IPS DF 6.9 (cell line): ENCODE results near the gene LDB2.

ENCODE experiments used
- DNase-seq: peaks from one replicate; pipeline ENCODE4 v3.0.0-alpha.2; 2013; ENCODE audit warnings: low read depth, low spot score
- H3K27ac ChIP-seq: one replicate; pipeline ENCODE4 v1.5.1; 2013; ENCODE audit warnings: low read length, control low read depth
- H3K27me3 ChIP-seq: 2 replicates; pipeline ENCODE4 v1.6.1; 2013; ENCODE audit warnings: mild to moderate bottlenecking, low read length; ENCODE audit not compliant: control insufficient read depth, insufficient read depth
- H3K36me3 ChIP-seq: 2 replicates; pipeline ENCODE4 v1.6.1; 2013; ENCODE audit warnings: low read length; ENCODE audit not compliant: control insufficient read depth, insufficient read depth
- H3K4me1 ChIP-seq: 2 replicates; pipeline ENCODE4 v1.6.1; 2013; ENCODE audit warnings: low read length; ENCODE audit not compliant: control insufficient read depth, insufficient read depth
- H3K4me3 ChIP-seq: 2 replicates; pipeline ENCODE4 v1.5.1; 2013; ENCODE audit warnings: mild to moderate bottlenecking, low read length
- H3K9me3 ChIP-seq: 2 replicates; pipeline ENCODE4 v1.6.1; 2013; ENCODE audit warnings: low read length, inconsistent platforms; ENCODE audit not compliant: control insufficient read depth, insufficient read depth
- WGBS: extraction: QIAGEN DNeasy Blood & Tissue Kit; methylation state at CpG from one replicate; pipeline ENCODE4 v1.1.7; 2013; ENCODE audit warnings: mixed read lengths, missing lambda C conversion rate; ENCODE audit not compliant: insufficient read length, insufficient coverage; 5-methylcytosine and 5-hydroxymethylcytosine counted together

The LDB2 gene

GRCh38 chr4:16555156-16555555 lies 343.3 kb downstream of the LDB2 start:
- Histone ChIP-seq H3K4me1 (no peaks in the 10 kb centered on the region), H3K9me3 (no peaks in the 10 kb centered on the region), H3K27ac (no peak overlapping the region), H3K36me3 (no peaks in the 10 kb centered on the region), H3K27me3 (no peaks in the 10 kb centered on the region), H3K4me3 (no peak overlapping the region)
- DNase-seq, result no peak
- no CpG with 5 or more reads among the region's 4 CpGs for WGBS

- Histone ChIP-seq H3K9me3 (no peaks in the 10 kb centered on the region), H3K4me1 (no peaks in the 10 kb centered on the region), H3K4me3 (no peak overlapping the region), H3K27ac (no peak overlapping the region), H3K27me3 (no peaks in the 10 kb centered on the region), H3K36me3 (no peaks in the 10 kb centered on the region)
- no peak for DNase-seq
- no CpG with 5 or more reads among the region's 2 CpGs for WGBS
Observed at GRCh38 chr4:16550531-16550930, 347.9 kb downstream of the LDB2 start.

- no CpG with 5 or more reads among the region's 7 CpGs for WGBS
- no peaks in the 10 kb centered on the region for H3K9me3 ChIP-seq
- DNase-seq, result no peak
- H3K4me1 ChIP-seq, result no peaks in the 10 kb centered on the region
- no peak overlapping the region for H3K4me3 ChIP-seq
- no peaks in the 10 kb centered on the region for H3K36me3 ChIP-seq
- H3K27me3 ChIP-seq, result no peaks in the 10 kb centered on the region
- no peak overlapping the region for H3K27ac ChIP-seq
Observed at GRCh38 chr4:16545656-16546055, 352.8 kb downstream of the LDB2 start.

GRCh38 chr4:16544869-16545268 lies 353.6 kb downstream of the LDB2 start:
- Histone ChIP-seq H3K4me1 (no peaks in the 10 kb centered on the region), H3K27me3 (no peaks in the 10 kb centered on the region), H3K9me3 (no peaks in the 10 kb centered on the region), H3K36me3 (no peaks in the 10 kb centered on the region), H3K4me3 (no peak overlapping the region), H3K27ac (no peak overlapping the region)
- no peak for DNase-seq
- no CpG with 5 or more reads among the region's 6 CpGs for WGBS

GRCh38 chr4:16544251-16544721 lies 354.2 kb downstream of the LDB2 start:
- no peaks in the 10 kb centered on the region for H3K36me3 ChIP-seq
- H3K27ac ChIP-seq, result no peak overlapping the region
- H3K4me3 ChIP-seq, result no peak overlapping the region
- no peaks in the 10 kb centered on the region for H3K27me3 ChIP-seq
- no peak for DNase-seq
- no peaks in the 10 kb centered on the region for H3K9me3 ChIP-seq
- H3K4me1 ChIP-seq, result no peaks in the 10 kb centered on the region
- no CpG with 5 or more reads among the region's 6 CpGs for WGBS

GRCh38 chr4:16537926-16538325 lies 360.5 kb downstream of the LDB2 start:
- Histone ChIP-seq H3K9me3 (no peaks in the 10 kb centered on the region), H3K4me1 (no peaks in the 10 kb centered on the region), H3K4me3 (no peak overlapping the region), H3K27me3 (no peaks in the 10 kb centered on the region), H3K27ac (no peak overlapping the region), H3K36me3 (no peaks in the 10 kb centered on the region)
- no peak for DNase-seq
- WGBS, result no CpG with 5 or more reads among the region's 1 CpG

- Histone ChIP-seq H3K27ac (no peak overlapping the region), H3K4me3 (no peak overlapping the region), H3K36me3 (no peaks in the 10 kb centered on the region), H3K9me3 (no peaks in the 10 kb centered on the region), H3K4me1 (no peaks in the 10 kb centered on the region), H3K27me3 (no peaks in the 10 kb centered on the region)
- no CpG with 5 or more reads among the region's 6 CpGs for WGBS
- DNase-seq, result no peak
Observed at GRCh38 chr4:16532240-16532970, 366.0 kb downstream of the LDB2 start.

GRCh38 chr4:16530688-16531635 lies 367.5 kb downstream of the LDB2 start:
- H3K4me1 ChIP-seq, result no peaks in the 10 kb centered on the region
- no CpG with 5 or more reads among the region's 3 CpGs for WGBS
- H3K4me3 ChIP-seq, result no peak overlapping the region
- H3K27me3 ChIP-seq, result no peaks in the 10 kb centered on the region
- no peaks in the 10 kb centered on the region for H3K36me3 ChIP-seq
- no peak overlapping the region for H3K27ac ChIP-seq
- no peaks in the 10 kb centered on the region for H3K9me3 ChIP-seq
- DNase-seq, result no peak

GRCh38 chr4:16524911-16525554 lies 373.4 kb downstream of the LDB2 start:
- H3K27ac ChIP-seq, result no peak overlapping the region
- no peaks in the 10 kb centered on the region for H3K27me3 ChIP-seq
- no peaks in the 10 kb centered on the region for H3K9me3 ChIP-seq
- H3K4me1 ChIP-seq, result no peaks in the 10 kb centered on the region
- no CpG with 5 or more reads among the region's 5 CpGs for WGBS
- H3K36me3 ChIP-seq, result no peaks in the 10 kb centered on the region
- no peak overlapping the region for H3K4me3 ChIP-seq
- DNase-seq, result no peak

- H3K4me3 ChIP-seq, result no peak overlapping the region
- no peak overlapping the region for H3K27ac ChIP-seq
- no peaks in the 10 kb centered on the region for H3K27me3 ChIP-seq
- H3K4me1 ChIP-seq, result no peaks in the 10 kb centered on the region
- whole genome bisulfite sequencing, result no CpG with 5 or more reads among the region's 5 CpGs
- no peak for DNase-seq
- H3K9me3 ChIP-seq, result no peaks in the 10 kb centered on the region
- no peaks in the 10 kb centered on the region for H3K36me3 ChIP-seq
Observed at GRCh38 chr4:16524406-16524805, 374.0 kb downstream of the LDB2 start.
